GM23338 (cell line): ENCODE measurements around the gene PPL. TPM values are rescaled to one million over a fixed set of nuclear protein-coding genes. Genes with fewer than 3 reads are reported as not detected.

ENCODE experiments used
- ATAC-seq: fragments of 200-7000 bp; cut with Tn5 transposase; 3 replicates; pipeline ENCODE4 v1.9.1; 2020
- DNase-seq: peaks from one replicate; pipeline ENCODE4 v3.0.0-alpha.2; 2015; ENCODE audit warnings: low spot score
- H2AFZ ChIP-seq: fragments of 200-600 bp; sonication (generic); 2 replicates; pipeline ENCODE4 v1.8.0; 2016; ENCODE audit warnings: antibody characterized with exemption, mild to moderate bottlenecking, moderate library complexity
- H3F3A ChIP-seq: fragments of 200-600 bp; sonication (generic); replicated peaks from 2 replicates; pipeline ENCODE4 v1.8.0; 2017; ENCODE audit warnings: antibody characterized with exemption, mixed run types, low read depth
- H3K27ac ChIP-seq: fragments of 200-600 bp; sonication (generic); 2 replicates; pipeline ENCODE4 v1.6.1; 2016; ENCODE audit warnings: low read depth
- H3K27me3 ChIP-seq: fragments of 200-600 bp; sonication (generic); 2 replicates; pipeline ENCODE4 v1.8.0; 2016; ENCODE audit warnings: mild to moderate bottlenecking, mixed run types, moderate library complexity; ENCODE audit not compliant: insufficient read depth
- H3K36me3 ChIP-seq: fragments of 200-600 bp; sonication (generic); 2 replicates; pipeline ENCODE4 v1.8.0; 2016; ENCODE audit warnings: mild to moderate bottlenecking; ENCODE audit not compliant: insufficient read depth
- H3K4me1 ChIP-seq: fragments of 200-600 bp; sonication (generic); 2 replicates; pipeline ENCODE4 v1.8.0; 2016; ENCODE audit warnings: mild to moderate bottlenecking, moderate library complexity; ENCODE audit not compliant: insufficient read depth
- H3K4me2 ChIP-seq: fragments of 200-600 bp; sonication (generic); 2 replicates; pipeline ENCODE4 v1.7.1; 2017; ENCODE audit warnings: mixed run types
- H3K4me3 ChIP-seq: fragments of 200-600 bp; sonication (generic); 2 replicates; pipeline ENCODE4 v1.6.1; 2016; ENCODE audit warnings: mixed run types
- H3K79me2 ChIP-seq: fragments of 200-600 bp; sonication (generic); replicated peaks from 2 replicates; pipeline ENCODE4 v1.8.0; 2017; ENCODE audit warnings: mild to moderate bottlenecking; ENCODE audit not compliant: insufficient read depth
- H3K9me2 ChIP-seq: fragments of 200-600 bp; sonication (generic); 2 replicates; pipeline ENCODE4 v1.8.0; 2017; ENCODE audit not compliant: insufficient read depth
- H4K20me1 ChIP-seq: fragments of 200-600 bp; sonication (generic); replicated peaks from 2 replicates; pipeline ENCODE4 v1.8.0; 2017; ENCODE audit warnings: mild to moderate bottlenecking; ENCODE audit not compliant: insufficient read depth
- H3K27ac Mint-ChIP-seq: 2 replicates; pipeline ENCODE4 v1.8.0; 2020; ENCODE audit warnings: inconsistent platforms, mild to moderate bottlenecking, moderate library complexity, mixed read lengths
- H3K27me3 Mint-ChIP-seq: 3 replicates; pipeline ENCODE4 v1.8.0; 2022; ENCODE audit warnings: low read depth, mild to moderate bottlenecking, moderate library complexity, mixed read lengths, inconsistent platforms; ENCODE audit not compliant: insufficient read depth, poor library complexity
- H3K36me3 Mint-ChIP-seq: 3 replicates; pipeline ENCODE4 v1.8.0; 2021; ENCODE audit warnings: low read depth, mild to moderate bottlenecking, inconsistent platforms, moderate library complexity, mixed read lengths
- H3K4me1 Mint-ChIP-seq: 3 replicates; pipeline ENCODE4 v1.8.0; 2020; ENCODE audit warnings: mild to moderate bottlenecking, inconsistent platforms, mixed read lengths
- H3K4me3 Mint-ChIP-seq: 3 replicates; pipeline ENCODE4 v1.8.0; 2021; ENCODE audit warnings: moderate library complexity, mild to moderate bottlenecking, inconsistent platforms, mixed read lengths
- H3K9me3 Mint-ChIP-seq: 3 replicates; pipeline ENCODE4 v1.8.0; 2020; ENCODE audit warnings: moderate library complexity, mild to moderate bottlenecking, inconsistent platforms, mixed read lengths
- ETS1 ChIP-seq: IDR thresholded peaks from 2 replicates; pipeline ENCODE4 v1.6.1; 2016; ENCODE audit warnings: antibody characterized with exemption
- EZH2 ChIP-seq: fragments of 200-600 bp; sonication (generic); IDR thresholded peaks from one replicate; pipeline ENCODE4 v1.8.0; 2017; ENCODE audit warnings: antibody characterized with exemption, mild to moderate bottlenecking, low read depth; ENCODE audit not compliant: unreplicated experiment
- EZH2phosphoT487 ChIP-seq: fragments of 200-600 bp; sonication (generic); IDR thresholded peaks from one replicate; pipeline ENCODE4 v1.8.1; 2018; ENCODE audit warnings: antibody characterized with exemption; ENCODE audit not compliant: unreplicated experiment
- JUNB ChIP-seq: IDR thresholded peaks from one replicate; pipeline ENCODE4 v1.6.1; 2016; ENCODE audit warnings: antibody characterized with exemption; ENCODE audit not compliant: unreplicated experiment
- POLR2AphosphoS5 ChIP-seq: IDR thresholded peaks from 2 replicates; pipeline ENCODE4 v1.6.1; 2016; ENCODE audit warnings: antibody characterized with exemption, low read depth
- ZNF114 ChIP-seq: fragments of 250-450 bp; sonication (Bioruptor Pico); IDR thresholded peaks from 2 replicates; pipeline ENCODE4 v1.5.0; 2020; ENCODE audit warnings: mild to moderate bottlenecking, moderate library complexity
- ZNF462 ChIP-seq: fragments of 250-450 bp; sonication (Bioruptor Pico); IDR thresholded peaks from 2 replicates; pipeline ENCODE4 v1.5.0; 2020; ENCODE audit warnings: mild to moderate bottlenecking, moderate library complexity
- polyA plus RNA-seq: library from polyadenylated mRNA; unstranded; fragments of >200 nt; fragmentation: Nextera tagmentation; extraction: Ambion mirVana; gene quantifications from 2 replicates; pipeline ENCODE4 v1.2.1, GENCODE V29; 2016
- total RNA-seq: library from RNA; depleted of rRNA; stranded (reverse); fragments of >200 nt; shearing (Covaris generic); gene quantifications from 2 replicates; pipeline ENCODE4 v1.2.3, GENCODE V29; 2014

The PPL gene
- total and polyA plus RNA-seq, 2 experiments from 2014 or later, result 10.6 to 31.7 TPM

- TF ChIP-seq ZNF462 (no peak), EZH2 (no peak), JUNB (no peak), POLR2AphosphoS5 (no peak), EZH2phosphoT487 (no peak)
Observed at GRCh38 chr16:4850211-4850610, 86.7 kb downstream of the PPL start (continued).

GRCh38 chr16:4847774-4848587 lies 89.0 kb downstream of the PPL start:
- peaks cover 28% of the 10 kb centered on the region; the same call in 2 of the 3 replicates for H3K4me1 Mint-ChIP-seq
- TF ChIP-seq ZNF114 (CRISPR knock-in tag) (no peak), EZH2phosphoT487 (no peak), ETS1 (no peak), EZH2 (no peak)
- H3K27me3 Mint-ChIP-seq, result no peaks in the 10 kb centered on the region
- Histone ChIP-seq H4K20me1 (peaks cover 52% of the 10 kb centered on the region), H3K79me2 (peaks cover 83% of the 10 kb centered on the region), H3F3A (peaks cover 14% of the 10 kb centered on the region), H3K36me3 (peaks cover 25% of the 10 kb centered on the region), H3K4me2 (peak overlapping the region; percentile 89), H3K4me3 (peak overlapping the region; percentile 92), H3K27ac (peak overlapping the region; percentile 59; the same call in 1 of the 2 replicates), H2AFZ (peak overlapping the region; percentile 67; the same call in 1 of the 2 replicates), H3K4me1 (peaks cover 11% of the 10 kb centered on the region), H3K27me3 (no peaks in the 10 kb centered on the region), H3K9me2 (no peaks in the 10 kb centered on the region)
- no peak overlapping the region for H3K27ac Mint-ChIP-seq
- peak overlapping the region; percentile 88 for H3K4me3 Mint-ChIP-seq
- ATAC-seq (peak; percentile 28), DNase-seq (peak; percentile 55)
- H3K9me3 Mint-ChIP-seq, result no peaks in the 10 kb centered on the region
- H3K36me3 Mint-ChIP-seq, result peaks cover 34% of the 10 kb centered on the region
